Retina (tissue), 1 donor: ENCODE data around the gene ACAD8.
"Not testable (repeated sequence)": the region's sequence is repeated elsewhere in the genome, so short reads cannot be mapped to it uniquely, and the experiment has no call there.

ENCODE experiments used
- DNase-seq: peaks from one replicate; pipeline ENCODE4 v3.0.0-alpha.2; 2016

The ACAD8 gene

DNA sequence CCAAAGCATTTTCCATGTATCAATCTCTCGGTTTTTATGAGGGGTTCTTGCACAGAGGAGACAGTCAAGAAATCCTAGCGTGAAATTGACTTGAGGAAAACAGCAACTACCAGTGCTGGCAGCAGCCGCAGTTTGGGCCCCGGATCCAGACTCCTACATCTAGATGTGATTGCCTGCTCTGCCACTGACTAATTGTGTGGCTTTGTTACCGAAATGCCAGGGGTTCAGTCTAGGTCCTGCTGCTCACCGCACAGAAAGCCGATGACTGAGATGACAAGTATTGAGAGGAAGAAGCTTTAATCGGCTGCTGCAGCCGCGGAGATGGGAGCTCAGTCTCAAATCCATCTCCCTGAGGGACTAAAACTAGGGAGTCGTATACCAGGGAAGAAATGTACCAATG lies 14.6 kb downstream of the ACAD8 start:
- DNase-seq = no peak

DNA sequence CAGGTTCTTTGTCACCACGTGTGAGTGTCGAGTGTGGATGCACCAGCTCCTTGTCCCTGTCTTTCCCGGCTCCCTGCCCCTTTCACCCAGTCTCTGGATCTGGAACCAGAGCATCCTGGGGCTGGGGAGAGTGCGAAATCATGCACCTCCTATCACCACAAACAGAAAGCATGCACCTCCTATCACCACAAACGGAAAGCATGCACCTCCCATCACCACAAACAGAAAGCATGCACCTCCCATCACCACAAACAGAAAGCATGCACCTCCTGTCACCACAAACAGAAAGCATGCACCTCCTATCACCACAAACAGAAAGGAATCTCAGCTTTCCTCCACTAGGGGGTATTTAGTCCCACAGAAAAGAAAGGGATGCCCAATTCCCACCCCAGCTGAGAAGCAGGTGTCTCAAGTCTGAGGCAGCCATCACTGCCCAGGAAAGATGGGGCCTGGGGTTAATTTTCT lies 16.9 kb downstream of the ACAD8 start:
- DNase-seq = no peak

DNA sequence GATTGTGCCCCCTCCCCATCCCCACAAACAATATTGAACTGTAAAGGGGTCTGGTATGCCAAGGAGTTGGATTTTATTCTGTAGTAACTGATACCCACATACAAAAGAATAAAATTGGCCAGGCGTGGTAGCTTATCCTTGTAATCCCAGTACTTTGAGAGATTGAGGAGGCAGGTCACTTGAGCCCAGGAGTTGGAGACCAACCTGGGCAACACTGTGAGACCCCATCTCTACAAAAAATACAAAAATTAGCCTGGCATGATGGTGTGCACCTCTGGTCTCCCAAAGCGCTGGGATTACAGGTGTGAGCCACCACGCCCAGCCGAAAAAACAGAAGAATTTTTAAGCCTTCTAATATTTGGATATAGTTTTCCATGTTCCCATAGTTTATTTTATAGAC lies 18.6 kb downstream of the ACAD8 start:
- no peak for DNase-seq

DNA sequence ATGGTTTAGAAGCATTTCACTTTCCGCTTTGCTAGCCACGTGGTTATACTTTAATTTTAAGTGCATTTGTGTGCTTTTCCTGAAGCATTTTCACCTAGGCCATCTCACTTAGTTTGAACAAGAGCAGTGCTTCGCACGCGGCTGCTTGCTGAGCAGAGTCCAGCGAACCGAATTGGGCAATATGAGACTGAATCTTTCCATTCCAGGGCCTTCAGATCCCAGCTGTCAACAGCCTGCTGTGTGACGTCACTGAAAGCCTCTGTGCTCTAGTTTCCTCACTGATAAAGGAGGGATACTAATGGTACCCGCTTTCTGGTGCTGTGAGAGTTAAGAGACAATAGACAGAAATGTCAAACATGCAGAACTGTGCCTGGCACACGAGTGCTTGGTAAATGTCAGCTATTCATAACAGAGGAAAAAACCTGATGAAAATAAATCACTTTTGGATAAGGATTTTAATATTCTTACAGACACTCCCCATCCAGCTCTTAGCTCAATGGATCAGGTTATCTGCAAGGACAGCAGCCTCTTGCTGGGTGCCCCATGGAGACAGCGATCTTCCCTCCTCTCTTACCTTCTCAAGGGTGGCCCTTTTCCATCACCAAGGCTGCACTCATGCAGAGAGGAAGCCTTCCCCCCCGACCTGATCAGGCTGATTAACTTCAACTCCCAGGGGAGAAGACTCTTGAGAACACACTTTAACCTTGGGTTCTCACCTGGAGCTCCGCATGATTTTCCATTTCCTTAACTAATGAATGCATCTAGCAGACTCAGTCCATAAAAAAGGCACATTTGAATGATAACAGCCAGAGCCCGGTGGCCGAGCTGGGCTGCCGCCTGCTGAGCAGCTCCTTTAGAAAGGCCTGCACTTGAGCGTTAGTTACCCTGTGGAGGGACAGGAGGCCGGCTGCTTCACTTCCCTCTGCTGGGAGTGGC lies 19.3 kb downstream of the ACAD8 start:
- DNase-seq = peak; percentile 55

DNA sequence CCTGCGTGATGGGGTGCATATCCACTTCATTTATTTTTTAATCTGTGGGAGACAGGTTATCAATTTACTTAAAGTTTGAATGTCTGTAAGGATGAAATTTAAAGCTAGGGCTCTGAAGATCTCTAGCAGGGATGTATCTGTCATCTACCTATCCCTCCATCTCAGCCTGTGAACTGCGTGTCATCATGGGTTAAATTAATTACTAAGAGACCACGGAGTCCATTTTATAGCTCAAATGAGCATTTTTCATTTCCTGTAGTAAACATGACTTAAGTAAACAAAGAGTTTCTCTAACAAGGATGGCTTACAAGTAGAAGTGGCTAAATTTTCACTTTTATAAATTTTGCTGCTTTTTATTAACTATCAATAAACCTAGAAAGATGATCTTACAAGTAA lies 19.9 kb downstream of the ACAD8 start:
- DNase-seq = no peak

DNA sequence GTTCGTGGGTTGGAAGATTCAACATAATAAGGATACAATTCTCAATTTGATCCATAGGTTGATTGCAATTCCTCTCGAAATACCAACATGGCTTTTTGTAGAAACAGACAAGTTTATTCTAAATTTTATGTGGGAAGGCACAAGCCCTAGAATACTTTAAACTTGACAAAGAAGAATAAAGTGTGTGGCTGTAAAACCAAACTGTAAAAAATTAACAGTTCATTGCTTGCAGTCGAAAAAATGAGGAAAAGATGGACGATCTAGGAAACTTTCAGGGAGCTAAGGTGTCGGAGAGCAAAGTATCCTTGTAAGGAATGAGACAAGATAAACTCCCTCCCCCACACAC lies 21.8 kb downstream of the ACAD8 start:
- DNase-seq = no peak

DNA sequence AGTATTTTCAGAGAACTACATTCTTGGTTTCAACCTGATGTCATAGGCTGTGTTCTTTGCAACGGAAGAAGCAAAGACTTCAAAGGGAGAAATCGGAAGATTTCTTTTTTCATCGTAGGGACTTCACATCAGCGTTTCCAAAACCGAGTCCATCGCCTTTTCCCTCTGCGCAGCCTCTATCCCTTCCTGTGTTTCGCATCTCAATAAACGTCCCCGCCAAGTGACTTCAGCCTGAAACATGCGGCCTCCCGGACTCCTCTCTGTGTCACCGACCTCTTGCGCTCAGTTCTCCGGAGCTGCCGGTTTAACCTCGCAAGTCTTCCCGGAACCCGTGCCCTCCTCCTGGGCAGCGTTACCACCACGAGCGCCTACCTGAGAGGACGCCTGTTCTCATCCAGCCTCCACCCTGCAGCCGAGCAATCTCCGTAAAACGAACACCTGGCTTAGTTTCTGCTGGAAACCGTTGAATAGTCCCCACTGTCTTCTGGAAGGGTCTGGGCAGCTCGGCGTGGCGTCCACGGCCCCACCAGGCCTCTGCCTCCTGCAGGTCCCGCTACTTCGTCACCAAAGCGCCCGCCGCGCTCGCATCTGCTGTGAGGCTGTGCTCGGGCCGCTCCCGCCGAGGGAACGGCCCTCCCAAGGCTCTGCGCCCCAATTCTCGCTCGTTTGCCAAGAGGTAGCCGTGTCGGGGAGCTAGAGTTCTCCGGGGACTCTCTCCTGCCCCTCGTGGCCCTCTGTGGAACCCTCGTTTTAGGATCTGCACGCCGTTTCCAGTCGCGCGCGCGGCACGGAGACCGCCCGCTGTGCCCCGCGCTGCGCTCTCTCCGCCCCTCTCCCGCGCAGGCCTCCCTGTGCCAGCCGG lies 22.4 kb downstream of the ACAD8 start, which contains the start of gene GLB1L3:
GLB1L3 (plus strand) TSS at position 846 of the 862 bp plus-strand sequence. CDS start 362 bp downstream, outside the sequence.
- DNase-seq = peak; percentile 88

DNA sequence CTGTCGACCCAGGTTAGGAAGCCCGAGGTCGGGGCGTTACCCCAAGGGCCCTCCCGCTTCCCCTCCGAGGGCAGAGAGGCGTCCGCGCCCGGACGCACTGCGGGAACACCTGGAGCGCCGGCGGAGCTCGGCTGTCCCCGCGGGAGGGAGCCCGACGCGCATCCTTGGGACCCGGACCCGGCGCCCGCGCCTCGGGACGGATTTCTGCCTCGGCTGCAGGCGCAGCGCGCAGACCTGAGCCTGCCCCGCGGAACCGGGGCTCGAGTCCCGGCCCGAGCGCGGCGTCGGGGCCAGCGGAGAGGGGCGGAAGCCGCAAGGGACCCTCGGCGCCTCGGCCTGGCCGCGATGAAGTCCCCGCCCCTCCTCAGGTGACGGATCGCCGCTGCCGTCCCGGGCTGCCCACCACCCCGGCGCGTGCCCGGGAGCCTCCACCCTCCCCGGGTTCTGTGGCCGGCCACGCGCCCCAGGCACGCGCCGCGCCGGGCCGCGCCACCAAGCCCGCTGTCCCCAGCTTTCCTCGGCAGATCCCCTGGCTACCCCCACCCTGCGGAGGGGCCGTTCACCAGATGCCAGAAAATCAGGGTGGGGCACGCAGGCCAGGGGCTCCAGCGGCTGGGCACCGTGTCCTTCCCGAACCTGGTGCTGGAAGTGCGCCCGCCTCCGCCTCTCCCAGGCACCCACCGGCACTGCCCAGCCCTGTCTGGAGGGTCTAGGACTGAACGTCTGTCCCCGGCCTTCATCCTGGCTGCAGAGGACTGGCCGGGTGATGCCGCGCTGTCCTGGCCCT lies 23.2 kb downstream of the ACAD8 start:
- DNase-seq = peak; percentile 80

DNA sequence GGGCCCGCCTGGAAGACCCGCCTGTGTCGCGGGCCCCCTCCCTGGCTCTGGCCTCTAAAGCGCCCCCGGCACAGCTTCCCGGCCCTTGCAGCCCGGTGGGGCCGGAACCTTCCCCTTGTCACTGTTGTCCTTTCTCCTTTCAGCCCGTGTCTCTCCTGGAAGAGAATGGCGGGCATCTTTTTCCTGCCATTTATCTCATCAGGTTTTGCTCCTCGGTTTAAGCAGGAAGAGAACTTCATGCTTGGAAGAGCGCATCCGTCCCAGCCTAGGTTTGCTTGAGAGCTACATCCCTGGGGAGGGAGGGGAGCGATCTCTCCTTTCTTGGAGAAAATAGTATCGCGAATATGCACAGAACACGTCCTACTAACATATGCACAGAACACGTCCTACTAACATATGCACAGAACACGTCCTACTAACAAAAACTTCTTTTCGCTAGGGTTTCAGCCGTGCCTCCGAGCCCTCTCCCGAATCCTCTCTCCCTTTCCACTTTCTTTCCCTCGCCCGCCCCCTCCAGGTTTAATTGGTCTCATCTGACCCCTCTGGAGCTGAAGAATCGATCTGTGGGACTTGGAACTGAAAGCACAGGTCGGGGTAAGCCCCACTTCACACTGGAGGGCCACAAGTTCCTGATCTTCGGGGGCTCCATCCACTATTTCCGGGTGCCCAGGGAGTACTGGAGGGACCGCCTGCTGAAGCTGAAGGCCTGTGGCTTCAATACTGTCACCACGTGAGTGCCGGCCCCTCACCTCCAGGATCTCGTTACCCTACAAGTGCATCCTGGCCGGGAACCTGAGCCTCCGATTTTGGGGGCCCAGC lies 24.0 kb downstream of the ACAD8 start:
- DNase-seq = peak; percentile 45

DNA sequence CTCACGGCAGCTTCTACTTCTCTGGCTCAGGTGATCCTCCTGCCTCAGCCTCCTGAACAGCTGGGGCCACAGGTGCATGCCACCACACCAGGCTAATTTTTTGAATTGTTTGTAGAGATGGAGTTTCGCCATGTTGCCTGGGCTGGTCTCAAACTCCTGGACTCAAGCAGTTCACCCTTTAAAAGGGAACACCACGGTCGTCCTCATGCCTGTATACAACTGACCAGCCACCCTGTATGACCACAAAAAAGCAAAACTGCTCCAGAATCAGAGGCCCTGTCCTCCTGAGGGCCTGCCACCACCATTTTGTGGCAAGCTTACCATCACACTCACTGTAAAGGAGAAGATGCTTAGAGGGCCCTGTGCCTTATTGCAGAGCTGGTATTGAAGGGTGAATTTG lies 25.0 kb downstream of the ACAD8 start:
- DNase-seq = no peak

DNA sequence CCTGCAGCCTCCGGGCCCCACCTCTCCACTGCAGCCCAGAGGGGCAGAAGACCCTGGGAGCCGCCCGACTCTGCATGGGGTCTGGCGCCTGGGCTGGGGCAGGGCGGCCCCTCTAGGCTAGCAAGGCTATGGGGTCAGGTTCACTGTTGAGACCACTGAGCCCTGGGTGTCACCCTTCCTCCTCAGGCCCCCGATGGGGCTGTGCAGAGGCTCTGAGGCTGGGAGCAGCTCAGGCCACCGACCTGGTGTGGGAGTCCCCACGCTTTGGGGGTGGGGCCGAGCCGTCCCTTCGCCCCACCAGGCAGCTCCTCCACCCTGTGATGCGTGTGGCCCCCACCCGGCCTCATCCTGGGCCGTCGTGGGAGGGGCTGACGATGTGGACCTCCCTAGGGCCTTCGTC lies 28.3 kb downstream of the ACAD8 start:
- not testable (repeated sequence) for DNase-seq

DNA sequence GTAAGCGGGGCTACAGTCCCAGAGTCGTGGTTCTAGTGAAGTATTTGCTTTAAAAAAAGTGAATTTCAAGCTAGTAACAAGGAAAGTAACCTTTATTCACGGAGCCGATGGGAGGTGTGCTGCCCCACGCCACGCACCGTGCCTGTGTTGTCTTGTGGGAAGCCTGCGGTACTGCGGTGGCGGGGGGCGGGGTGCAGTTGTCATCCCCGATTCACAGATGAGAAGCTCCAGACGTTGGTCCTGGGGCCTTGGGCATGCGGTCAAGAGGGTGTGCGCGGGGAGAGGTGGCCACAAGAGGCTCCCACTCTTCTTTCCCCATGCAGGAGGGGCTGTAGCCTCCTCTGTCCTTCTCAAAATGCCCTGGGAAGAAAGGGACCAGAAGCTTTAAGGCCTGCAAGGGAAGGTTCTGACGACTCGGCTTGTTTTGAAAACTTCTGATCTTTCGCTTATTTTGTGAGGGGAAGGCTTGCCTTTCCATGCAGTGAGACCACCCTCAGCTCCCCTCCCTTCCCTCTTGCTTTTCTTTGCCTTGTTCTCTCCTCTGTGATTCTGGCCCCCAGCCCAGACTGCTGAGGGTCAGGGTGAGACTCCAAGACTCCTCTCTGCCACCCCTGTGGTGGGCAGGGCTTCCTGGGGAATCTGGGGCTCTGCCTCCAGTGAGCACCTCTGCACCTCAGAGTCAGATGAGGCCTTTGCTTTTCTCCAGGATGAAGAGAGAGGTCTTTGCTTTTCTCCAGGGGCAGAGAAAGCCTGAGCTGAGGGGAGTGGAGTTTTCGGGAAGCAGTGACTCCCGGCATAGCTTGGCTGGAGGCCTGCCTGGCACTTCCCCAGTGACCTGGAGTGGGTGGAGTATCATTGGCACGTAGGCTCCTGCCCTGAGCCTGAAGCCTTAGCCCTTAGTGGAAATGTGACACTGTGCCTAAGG lies 29.0 kb downstream of the ACAD8 start:
- DNase-seq = no peak

DNA sequence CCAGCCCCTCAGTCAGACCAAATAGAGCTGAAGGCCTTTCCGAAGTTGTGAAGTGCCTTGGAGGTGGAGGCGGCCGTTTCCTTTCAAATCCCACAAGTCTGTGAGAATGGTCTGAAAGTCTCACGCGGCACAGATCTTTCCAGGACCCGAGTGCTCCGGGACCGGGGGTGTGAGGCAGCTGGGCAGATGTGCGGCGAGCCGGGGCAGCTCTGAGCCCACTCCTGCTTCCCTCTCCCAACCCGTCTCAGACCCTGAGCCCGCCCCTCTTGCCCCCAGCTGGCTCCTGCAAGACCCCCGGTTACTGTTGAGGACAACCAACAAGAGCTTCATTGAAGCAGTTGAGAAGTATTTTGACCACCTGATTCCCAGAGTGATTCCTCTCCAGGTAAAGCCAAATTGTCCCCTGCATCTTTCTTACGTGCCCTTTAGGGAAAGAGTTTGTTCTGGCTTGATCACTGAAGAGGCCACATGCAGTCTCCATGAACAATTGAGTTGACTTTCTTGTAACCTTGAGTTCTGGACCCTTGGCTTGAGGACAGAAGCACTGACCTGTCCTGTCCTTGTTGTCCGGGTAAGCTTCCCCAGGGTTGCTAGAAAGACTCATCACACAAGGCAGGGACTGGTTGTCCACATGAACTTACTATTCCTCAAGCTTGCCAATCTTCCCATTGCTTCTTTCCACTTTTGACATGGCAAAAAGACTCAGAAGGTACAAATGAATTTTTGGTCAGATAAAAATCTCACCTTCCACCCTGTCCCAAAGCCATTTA lies 30.3 kb downstream of the ACAD8 start:
- no peak for DNase-seq

DNA sequence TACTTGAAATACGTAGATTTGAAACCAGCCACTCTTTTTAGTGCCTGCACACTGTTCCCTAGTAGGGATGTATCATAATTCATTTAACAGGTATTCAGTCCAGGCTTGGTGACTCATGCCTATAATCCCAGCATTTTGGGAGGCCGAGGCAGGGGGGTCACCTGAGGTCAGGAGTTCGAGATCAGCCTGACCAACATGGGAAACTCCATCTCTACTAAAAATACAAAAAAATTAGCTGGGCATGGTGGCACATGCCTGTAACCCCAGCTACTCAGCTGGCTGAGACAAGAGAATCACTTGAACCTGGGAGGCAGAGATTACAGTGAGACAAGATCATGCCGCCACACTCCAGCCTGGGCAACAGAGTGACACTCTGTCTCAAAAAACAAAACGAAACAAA lies 31.0 kb downstream of the ACAD8 start:
- not testable (repeated sequence) for DNase-seq

DNA sequence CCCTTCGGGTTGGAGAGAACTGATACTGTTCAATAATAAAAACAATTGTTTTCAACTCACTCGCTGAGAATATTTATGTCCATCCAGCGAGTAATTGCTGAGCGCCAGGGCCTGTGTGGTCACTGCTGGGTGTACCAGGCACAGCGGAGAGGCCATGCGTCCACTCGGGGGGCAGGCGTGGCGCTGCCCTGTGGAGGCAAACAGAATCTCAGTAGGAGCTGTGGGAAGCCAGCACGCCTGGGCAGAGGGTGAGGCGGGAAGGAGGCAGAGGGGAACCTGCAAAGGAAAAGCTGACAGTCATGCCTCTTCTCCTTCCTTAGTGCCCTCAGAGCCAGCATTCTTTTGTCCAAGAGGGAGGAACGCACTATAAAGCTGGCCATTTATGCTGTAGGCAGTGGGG lies 34.2 kb downstream of the ACAD8 start:
- no peak for DNase-seq

DNA sequence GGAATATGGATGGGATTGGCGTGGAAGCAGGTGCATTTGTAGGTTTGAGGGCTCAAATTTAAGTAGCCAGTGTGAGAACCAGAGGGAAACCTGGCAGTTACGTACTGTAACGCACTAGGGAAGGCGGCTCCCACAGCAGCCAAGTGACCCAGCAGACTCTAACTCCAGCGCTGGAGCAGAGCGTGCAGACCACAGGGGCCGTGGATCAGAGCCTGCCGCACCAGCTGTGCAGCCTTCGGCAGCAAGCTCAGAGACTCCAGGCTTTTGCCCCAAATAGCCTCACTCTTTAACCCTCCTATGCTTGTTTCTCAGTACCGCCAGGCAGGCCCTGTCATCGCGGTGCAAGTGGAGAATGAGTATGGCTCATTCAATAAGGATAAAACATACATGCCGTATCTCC lies 35.1 kb downstream of the ACAD8 start:
- no peak for DNase-seq

DNA sequence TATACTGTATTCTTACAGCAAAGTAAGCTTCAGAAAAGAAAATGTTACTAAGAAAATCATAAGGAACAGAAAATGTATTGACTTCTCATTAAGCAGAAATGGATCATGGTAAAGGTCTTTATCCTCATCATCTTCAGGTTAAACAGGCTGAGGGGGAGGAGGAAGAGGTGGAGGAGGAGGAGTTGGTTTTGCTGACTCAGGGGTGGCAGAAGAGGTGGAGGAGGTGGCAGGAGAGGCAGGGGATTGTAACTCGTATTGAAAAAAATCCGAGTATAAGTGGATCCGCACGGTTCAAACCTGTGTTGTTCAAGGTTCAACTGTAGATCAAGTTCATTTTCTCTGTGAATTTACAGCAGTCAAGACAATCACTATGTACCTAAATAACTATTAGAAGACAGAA lies 35.8 kb downstream of the ACAD8 start:
- DNase-seq = no peak

DNA sequence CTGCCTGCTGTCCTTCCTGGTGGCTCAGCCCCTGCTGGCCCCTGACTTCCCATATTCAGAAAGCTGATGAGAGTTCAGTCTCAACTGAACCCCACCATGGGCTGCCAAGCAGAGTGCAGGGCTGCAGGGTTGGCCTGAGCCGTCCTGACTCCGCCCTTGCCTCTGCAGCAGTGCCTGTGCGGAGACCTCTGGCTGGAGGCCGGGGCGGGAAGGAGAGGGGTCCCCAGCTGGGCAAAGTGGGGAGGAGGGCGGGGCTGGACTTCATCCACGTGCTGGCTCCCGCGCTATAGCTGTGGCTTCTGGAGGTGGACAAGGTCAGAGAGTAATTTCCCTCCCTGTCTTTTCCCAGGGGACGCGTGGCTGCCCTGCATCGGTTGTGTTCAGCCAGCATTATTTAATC lies 36.4 kb downstream of the ACAD8 start:
- DNase-seq = peak; percentile 67

DNA sequence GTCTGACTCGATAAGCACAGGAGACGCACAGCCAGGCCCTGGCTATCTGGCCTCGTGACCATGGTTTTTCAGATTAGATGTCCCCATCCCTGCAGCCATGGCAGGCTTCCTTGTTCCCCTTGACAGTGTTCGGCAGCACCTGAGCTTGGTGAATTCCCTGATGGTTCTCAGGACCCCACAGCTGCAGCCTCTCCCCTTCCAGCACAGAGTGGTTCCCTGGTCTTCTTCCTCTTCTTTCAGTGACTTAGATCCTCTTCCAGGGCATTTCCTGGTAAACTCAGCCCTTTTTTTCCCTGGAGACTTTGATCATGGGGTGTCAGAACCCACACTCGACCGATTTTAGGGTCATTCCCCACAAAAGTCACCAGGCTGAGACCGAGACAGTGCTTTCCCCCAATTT lies 37.3 kb downstream of the ACAD8 start:
- no peak for DNase-seq

DNA sequence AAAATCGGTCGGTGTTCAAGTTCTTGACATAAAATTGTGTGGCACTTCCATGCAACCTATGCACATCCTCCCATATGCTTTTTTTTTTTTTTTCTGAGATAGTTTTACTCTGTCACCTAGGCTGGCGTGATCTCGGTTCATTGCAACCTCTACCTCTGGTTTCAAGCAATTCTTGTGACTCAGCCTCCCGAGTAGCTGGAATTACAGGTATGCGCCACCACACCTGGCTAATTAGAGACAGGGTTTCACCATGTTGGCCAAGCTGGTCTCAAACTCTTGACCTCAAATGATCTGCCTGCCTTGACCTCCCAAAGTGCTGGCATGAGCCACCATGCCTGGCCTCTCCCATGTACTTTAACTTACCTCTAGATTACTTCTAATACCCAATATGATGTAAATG lies 37.8 kb downstream of the ACAD8 start:
- no peak for DNase-seq
